Measurements from ENCODE around the gene METTL24. TPM values are rescaled to one million over a fixed set of nuclear protein-coding genes. Genes with fewer than 3 reads are reported as not detected.

METTL24 gene
- total and polyA plus RNA-seq, 2 of the 13 experiments (the other 11 are each of a cell fraction or from before 2014, with no cell fraction given): not detected

DNA sequence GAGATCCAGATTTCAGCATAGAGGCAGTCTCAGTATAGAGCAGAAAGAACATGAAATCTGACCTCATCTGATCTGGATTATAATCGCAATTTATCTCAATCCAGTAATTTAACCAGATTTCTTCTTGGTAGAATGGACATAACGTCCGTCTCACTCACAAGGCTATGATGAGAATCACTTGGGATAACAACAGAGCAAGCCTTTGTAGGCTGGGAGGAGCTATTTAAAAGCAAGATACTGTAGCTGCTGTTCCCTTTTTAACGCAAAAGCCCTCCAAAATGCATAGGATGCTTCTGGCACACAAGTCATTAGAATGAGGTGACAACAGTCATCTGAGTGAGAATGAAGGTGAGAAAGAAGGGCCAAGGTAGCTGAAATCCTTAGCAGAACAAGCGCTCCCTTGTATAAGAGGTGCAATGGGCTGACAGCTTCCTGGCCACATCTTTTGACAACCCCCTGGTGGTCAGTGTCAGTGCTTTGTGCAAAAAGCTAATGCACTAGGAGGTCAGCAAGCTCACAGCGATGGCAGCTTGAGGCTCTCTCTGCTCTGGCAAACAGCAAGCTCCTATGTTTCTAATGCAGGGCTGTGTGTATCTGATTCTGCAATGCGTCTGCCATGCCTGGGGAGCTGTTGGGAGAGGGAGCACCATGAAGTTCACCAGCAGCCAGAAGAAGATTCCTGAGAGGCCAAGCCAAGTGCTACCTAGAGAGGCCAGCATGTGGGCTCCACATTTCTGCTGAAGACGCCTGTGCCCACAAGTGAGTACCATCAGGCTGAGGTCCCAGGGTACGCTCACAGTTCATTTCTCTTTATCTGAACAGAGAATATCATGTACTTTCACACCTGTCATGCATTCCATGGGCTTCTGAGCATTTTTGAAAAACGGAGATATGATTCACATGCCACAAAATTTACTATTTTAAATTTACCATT is 16.2 kb downstream of the METTL24 start (continued):
- TF ChIP-seq, protein P1, sequence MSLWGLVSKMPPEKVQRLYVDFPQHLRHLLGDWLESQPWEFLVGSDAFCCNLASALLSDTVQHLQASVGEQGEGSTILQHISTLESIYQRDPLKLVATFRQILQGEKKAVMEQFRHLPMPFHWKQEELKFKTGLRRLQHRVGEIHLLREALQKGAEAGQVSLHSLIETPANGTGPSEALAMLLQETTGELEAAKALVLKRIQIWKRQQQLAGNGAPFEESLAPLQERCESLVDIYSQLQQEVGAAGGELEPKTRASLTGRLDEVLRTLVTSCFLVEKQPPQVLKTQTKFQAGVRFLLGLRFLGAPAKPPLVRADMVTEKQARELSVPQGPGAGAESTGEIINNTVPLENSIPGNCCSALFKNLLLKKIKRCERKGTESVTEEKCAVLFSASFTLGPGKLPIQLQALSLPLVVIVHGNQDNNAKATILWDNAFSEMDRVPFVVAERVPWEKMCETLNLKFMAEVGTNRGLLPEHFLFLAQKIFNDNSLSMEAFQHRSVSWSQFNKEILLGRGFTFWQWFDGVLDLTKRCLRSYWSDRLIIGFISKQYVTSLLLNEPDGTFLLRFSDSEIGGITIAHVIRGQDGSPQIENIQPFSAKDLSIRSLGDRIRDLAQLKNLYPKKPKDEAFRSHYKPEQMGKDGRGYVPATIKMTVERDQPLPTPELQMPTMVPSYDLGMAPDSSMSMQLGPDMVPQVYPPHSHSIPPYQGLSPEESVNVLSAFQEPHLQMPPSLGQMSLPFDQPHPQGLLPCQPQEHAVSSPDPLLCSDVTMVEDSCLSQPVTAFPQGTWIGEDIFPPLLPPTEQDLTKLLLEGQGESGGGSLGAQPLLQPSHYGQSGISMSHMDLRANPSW (CRISPR knock-in tag; IDR thresholded peaks at IDR 0.05; ENCODE audit: borderline replicate concordance): no peak
- TF ChIP-seq MLLT10 (CRISPR knock-in tag; IDR thresholded peaks at IDR 0.05) (no peak), SMAD9 (CRISPR knock-in tag; IDR thresholded peaks at IDR 0.05) (no peak), HOXA9 (CRISPR knock-in tag; IDR thresholded peaks at IDR 0.05; ENCODE audit: borderline replicate concordance) (no peak), ASH2L (IDR thresholded peaks at IDR 0.05; ENCODE audit: insufficient read length, low read depth, low read length) (no peak), ZNF10 (CRISPR knock-in tag; IDR thresholded peaks at IDR 0.05; ENCODE audit: borderline replicate concordance, low read depth) (no peak), ZNF678 (CRISPR knock-in tag; IDR thresholded peaks at IDR 0.05) (no peak), GLI4 (CRISPR knock-in tag; IDR thresholded peaks at IDR 0.05; ENCODE audit: borderline replicate concordance) (no peak), POLR2A (IDR thresholded peaks at IDR 0.05; ENCODE audit: insufficient read depth in 1 of 2, low read depth in 2 of 2, low read length in 2 of 2) (no peak), ZNF878 (CRISPR knock-in tag; IDR thresholded peaks at IDR 0.05) (no peak), SMC3 (IDR thresholded peaks at IDR 0.05; ENCODE audit: low read length) (peak; percentile 71), ZNF580 (CRISPR knock-in tag; IDR thresholded peaks at IDR 0.05; ENCODE audit: borderline replicate concordance, low read depth) (0 out of 2 replicates have a peak, but pooled peaks have one; percentile 30), RAD21 (CRISPR knock-in tag; IDR thresholded peaks at IDR 0.05) (peak; percentile 60), ZNF609 (CRISPR knock-in tag; IDR thresholded peaks at IDR 0.05; ENCODE audit: borderline replicate concordance) (no peak), POLR2G (IDR thresholded peaks at IDR 0.05; ENCODE audit: low read depth, low read length) (no peak), ZFY (CRISPR knock-in tag; IDR thresholded peaks at IDR 0.05) (no peak)
- TF ChIP-seq, protein P2, sequence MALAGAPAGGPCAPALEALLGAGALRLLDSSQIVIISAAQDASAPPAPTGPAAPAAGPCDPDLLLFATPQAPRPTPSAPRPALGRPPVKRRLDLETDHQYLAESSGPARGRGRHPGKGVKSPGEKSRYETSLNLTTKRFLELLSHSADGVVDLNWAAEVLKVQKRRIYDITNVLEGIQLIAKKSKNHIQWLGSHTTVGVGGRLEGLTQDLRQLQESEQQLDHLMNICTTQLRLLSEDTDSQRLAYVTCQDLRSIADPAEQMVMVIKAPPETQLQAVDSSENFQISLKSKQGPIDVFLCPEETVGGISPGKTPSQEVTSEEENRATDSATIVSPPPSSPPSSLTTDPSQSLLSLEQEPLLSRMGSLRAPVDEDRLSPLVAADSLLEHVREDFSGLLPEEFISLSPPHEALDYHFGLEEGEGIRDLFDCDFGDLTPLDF (CRISPR knock-in tag; IDR thresholded peaks at IDR 0.05): no peak
- TF ChIP-seq, protein P3, sequence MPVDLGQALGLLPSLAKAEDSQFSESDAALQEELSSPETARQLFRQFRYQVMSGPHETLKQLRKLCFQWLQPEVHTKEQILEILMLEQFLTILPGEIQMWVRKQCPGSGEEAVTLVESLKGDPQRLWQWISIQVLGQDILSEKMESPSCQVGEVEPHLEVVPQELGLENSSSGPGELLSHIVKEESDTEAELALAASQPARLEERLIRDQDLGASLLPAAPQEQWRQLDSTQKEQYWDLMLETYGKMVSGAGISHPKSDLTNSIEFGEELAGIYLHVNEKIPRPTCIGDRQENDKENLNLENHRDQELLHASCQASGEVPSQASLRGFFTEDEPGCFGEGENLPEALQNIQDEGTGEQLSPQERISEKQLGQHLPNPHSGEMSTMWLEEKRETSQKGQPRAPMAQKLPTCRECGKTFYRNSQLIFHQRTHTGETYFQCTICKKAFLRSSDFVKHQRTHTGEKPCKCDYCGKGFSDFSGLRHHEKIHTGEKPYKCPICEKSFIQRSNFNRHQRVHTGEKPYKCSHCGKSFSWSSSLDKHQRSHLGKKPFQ (CRISPR knock-in tag; IDR thresholded peaks at IDR 0.05; ENCODE audit: insufficient replicate concordance): no peak

All from HepG2 (cell line).